Hematopoietic multipotent progenitor cell treated with erythropoietin and hydrocortisone succinate and interleukin-3 and kit ligand, for 6 days (in vitro differentiated cells): ENCODE results near the gene NCOR2.
A peak's percentile ranks its signal among the peaks of the same experiment; 100 is the strongest.

Source experiments
- DNase-seq: peaks from one replicate; pipeline ENCODE4 v3.0.0-alpha.2; 2015

NCOR2 gene

DNA sequence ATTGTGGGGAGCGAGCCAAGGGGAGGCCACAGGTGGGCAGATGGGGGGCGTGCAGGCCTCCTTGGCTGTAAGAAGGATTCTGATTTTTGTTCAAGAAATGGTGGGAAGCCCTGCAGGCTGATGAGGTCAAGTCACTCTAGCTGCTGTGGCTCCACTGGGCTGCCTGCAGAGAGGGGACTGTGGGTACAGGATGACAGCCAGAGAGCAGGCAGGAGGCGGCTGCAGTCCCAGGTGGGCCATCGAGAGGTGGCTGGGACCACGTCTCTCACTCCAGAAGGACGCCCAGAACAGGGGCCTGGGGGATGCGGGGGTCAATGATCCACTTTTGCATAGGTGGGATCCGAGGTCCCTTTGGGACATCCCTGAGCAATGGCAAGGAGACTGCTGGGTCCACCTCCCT is 9.1 kb downstream of the NCOR2 start:
- no peak for DNase-seq

DNA sequence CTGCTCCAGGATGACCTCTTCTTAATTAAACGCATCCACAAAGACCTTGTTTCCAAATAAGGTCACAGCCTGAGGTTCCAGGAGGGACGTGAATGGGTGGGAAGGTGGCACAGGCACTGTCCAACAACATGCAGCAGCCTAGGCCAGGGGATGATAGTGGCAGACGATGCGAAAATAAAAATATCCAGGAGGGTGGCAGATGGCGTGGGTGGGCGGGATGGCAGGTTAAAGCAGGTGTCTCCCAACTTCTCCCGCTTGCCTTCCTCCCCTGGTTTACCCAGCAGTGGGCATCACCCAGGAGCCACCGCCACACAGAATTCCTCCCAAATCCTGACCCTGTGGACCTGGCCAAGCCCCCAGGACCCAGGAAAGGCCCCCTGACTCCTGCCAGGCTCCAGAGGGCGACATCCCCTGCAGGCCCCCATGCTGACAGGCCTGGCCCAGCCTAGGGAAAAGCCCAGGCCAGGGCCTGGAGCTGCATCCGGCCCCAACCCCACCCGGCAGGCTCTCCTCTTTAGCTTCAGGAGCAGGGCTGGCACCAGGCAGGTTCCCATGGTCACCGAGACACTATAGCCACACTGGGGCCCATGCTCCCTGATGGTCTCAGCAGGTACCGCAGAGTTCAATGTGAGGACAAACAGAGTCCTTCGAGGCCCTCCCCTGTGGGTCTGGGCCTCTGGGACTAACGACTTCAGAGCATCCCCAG is 9.7 kb downstream of the NCOR2 start:
- DNase-seq: no peak

DNA sequence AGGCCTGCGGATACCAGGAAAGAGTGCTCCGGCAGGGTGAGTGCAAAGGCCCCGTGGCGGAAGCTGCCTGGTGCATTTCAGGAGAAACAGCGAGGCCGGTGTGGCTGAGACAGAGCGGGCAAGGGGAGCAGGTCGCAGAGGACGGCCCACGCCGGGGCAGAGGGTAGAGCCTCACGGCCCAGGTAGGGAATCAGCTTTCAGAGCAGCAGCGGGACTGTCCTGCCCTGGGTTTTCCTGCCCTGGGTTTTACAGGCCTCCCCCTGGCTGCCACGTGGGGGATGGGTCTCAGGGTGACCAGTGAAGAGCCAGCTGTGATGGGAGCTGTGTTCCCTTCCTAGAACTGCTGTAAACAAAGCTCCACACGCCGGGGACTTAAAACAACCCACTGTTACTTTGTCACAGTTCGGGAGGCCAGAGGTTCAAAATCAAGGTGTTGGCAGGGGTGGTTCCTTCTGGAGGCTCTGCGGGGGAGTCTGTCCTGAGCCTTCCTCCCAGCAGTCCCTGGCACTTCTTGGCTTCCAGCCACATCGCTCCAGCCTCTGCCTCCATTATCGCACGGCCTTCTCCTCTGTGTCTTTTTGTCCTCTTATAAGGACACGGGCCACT is 10.4 kb downstream of the NCOR2 start:
- DNase-seq: no peak

DNA sequence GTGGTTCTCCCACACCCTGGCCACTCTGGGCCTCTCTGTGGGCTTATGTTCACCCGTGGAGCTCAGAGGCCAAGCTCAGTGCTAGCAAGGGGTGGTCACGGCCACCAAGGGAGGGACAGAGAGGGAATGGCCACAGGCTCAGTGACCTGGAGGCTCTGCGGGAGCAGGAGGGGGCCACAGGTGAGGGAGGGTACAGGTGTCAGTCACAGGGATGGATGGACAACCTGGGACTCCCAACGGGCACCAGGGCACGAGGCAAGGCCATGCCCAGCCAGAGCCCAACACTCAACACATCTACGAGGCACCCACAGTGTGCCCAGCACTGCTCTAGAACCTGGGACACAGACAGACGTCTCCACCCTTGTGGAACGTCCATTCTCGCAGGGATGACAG is 11.3 kb downstream of the NCOR2 start:
- no peak for DNase-seq

DNA sequence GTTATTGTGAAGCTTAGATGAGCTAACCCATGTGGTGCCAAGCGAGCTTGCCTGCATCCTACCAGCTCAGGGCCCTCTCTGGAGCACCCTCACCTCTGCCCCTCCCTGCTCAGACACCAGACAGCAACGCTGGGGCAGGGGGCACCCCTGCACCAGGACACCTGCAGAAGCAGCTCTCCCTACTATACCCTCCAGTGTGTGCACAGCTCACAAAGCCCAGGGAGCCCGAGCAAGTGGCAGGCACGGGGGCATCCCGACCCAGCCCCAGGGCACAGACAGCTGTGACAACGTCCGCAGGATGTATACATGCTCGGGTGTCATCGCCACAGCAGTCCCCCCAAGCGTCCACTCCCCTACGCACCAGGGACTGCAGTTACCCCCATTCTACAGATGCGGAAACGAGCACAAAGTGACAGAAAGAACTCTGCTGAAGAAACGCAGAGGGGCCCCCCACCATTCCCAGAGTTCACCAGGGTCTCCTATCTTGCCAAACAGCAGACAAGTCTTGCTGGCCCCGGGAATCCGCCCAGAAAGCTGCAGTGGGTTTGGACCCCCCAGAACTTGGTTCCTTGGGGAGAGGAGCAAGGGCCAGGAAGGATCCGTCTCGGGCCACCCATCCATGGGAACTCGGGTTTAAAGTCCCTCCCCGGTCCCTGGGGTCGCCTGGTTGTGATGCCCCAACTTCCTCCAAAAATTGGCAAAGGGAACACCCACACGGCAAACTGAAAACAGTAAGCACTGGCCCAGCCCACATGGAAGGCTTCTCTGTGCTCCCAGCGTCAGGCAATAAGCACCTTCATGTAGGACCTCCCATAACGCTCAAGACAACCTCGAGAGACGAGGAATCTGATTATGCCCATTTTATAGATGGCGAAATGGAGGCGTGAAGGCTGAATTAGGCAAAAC is 12.0 kb downstream of the NCOR2 start:
- no peak for DNase-seq

DNA sequence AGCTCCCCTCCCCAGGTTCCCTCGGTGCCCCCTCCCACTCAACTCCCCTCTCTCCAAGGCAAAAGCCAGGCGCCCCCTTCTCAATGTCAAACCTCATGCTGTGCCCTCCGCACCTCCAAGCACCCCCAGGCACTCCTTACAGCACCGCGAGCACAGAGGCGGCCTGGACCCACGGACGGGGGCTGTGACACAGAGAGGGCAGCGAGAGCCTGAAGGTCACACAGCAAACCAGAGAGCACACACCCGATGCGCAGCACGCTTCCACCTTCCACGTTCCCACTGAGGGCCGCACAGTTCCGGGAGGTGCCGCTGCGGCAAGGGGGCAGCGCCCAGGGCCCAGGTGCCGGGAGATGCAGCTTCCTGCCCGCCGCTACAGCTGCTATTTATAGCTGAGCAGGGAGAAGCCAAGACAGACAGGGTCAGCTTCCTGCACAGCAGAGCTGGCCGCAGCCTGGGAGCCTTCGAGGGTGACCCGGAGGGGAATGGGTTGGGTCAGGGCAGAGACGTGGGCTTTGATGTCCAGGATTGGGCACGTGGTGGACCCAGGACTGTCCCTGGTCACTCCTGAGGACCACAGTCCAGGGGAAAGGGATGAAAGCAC is 12.9 kb downstream of the NCOR2 start:
- DNase-seq: no peak

DNA sequence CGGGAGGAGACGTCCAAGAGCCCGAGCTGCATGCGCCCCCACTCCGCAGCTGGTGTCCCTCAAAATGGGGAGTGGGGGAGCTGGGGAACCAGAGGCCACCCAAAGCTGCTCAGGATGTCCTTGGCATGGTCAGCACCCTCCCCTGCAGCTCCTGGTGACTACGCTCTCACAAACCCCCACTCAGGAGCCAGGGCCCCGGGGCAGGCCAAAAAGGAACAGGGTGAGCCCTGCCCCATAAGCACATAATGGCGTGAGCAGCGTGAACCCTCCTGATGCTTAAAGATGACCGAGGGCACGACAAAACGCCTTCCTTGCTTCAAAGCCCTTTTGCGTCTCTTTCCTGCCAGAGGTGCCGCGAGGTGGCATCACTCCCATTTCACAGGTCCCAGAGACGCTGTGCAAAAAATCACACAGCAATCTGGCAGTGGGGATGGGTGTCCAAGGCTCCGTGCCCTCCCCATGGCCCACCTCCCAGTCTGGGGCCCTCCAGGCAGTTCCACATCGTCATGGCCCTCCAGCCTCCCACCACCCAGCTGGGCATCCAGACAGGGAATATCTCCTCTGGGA is 13.5 kb downstream of the NCOR2 start:
- DNase-seq: no peak

DNA sequence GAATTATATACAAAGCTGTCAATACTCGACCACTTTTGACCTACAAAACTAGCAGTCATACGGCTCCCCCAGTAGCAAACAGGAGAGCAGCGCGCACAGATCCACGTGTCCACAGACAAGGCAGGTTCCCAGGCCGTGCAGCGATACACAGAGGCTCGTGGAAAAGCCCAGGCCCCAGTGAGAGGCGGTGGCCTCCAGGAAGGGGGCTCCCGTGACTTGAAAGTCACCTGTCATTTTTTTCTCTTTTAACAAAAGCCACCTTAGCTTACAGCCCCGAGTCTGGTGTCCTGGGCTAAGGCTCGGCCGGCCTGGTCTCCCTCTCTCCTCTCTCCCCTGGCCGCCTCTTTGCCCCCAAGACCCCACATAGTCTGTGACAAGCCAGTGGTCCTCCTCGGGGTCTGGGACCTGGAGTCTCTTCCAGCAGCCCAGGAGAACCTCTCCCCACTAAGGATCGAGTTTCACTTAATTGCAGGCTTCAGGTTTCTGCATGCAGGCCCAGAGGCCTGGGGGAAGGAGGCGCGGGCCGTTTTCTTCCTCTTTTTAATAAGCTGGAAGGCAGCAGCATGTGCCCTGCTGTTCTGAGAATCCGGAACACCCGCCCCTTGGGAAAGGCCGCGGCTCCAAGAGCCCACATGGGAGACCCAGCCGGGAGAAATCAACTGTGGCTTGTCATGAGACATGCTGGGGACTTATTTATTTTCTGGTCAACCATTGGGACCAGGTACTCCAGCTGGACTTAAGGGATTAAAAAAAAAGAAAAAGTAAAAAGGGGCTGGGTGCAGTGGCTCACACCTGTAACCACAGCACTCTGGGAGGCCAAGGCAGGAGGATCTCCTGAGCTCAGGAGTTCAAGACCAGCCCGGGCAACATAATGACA is 15.9 kb downstream of the NCOR2 start:
- DNase-seq: peak; percentile 81

DNA sequence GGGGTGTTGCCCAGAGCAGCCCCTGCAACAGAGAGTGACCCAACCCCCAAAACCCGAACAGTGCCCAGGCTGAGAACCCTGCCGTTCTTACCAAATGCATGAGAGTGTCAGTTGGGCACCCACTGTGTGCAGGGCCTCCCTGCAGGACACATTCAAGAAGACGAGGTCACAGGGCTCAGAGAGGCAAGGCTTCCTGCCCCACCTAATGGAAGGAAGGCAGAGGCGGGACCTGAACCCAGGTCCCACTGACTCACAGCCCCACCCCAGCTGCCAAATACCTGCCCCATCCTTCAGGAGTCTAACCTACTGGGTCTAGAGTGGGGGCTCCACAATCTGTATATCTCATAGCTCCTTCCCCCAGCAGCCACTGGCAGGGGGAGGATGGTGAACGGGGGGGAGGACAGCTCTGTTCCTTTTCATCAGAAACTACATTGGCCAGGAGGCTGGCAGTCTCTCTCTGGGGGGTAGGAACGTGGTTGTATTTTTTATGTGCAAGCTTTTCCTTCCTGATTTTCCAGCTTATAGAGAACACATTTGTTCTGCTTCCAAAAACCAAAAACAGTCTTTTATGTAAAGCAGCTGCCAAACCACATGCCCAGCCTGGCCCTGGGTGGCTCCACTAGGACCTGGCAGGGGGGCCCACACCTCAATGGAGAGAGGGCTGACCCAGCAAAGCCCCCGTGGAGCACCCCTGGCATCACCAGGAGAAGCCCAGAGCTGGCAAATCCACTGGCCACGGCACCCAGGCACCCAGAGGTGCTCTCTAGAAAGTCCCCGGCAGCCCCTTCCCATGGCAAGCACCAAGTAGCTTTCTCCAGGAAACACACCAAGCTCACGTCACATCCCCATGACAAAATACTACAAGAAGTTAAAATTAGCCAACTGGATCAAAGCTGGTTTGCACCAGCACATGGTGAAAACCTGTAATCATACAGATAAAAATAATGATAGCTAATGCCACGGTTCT is 17.0 kb downstream of the NCOR2 start:
- peak; percentile 44 for DNase-seq

DNA sequence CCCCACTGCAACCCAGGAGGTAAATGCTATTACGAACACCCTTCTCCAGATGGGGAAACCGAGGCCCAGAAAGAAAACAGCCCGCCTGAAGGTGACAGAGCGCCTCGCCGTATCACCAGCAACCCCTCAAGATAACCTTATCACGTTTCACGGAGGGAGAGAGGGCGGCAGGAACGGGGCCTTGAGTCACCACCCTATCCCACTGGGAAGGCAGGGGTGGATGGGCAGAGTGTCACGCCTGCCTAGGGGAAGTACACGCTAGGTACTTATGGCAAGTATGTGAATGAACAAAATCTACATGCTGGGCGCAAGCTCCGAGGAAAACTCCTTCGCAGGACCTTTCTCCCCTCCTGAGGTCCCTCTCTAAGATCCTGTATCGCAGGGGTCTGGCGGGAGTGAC is 17.8 kb downstream of the NCOR2 start:
- DNase-seq: no peak

DNA sequence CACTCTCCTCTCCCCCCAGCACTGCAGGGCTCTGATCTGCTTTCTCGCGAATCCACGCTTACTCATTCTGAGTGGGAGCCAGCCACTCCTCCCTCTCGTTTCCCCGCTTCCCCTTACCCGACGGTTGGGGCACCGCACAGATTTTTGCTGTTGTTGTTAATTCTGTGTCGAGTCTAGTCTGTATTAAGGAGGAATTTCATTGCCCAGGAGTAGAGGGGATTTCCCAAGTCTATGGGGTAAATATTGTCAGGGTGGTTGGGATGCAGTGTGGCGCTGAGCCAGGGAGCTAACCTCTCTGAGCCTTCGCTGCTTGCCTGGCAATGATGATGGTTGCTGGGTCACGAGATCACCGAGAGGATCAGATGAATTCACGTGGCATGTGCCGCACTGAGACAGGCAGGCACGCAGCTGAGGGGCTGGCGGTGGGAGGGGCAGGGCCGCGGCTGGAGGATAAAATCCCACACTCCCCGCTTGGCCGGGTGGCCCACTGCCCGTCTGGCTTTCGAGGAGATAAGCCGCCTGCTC is 18.5 kb downstream of the NCOR2 start:
- peak; percentile 70 for DNase-seq

DNA sequence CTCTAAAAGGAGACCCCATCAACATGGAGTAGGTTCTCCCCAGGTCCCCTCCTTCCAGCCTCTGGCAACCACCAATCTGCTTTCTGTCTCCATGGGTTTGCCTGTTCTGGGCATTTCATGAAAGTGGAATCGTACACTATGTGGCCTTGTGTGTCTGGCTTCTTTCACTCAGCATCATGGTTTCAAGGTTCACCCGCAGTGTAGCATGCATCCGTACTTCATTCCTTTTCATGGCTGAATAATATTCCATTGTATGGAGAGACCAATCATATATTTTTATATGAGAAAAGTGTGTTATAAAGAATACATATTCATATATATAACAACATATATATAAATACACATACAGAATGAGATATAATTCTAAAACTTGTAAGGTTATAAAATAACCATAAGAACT is 19.8 kb downstream of the NCOR2 start:
- DNase-seq: no peak

DNA sequence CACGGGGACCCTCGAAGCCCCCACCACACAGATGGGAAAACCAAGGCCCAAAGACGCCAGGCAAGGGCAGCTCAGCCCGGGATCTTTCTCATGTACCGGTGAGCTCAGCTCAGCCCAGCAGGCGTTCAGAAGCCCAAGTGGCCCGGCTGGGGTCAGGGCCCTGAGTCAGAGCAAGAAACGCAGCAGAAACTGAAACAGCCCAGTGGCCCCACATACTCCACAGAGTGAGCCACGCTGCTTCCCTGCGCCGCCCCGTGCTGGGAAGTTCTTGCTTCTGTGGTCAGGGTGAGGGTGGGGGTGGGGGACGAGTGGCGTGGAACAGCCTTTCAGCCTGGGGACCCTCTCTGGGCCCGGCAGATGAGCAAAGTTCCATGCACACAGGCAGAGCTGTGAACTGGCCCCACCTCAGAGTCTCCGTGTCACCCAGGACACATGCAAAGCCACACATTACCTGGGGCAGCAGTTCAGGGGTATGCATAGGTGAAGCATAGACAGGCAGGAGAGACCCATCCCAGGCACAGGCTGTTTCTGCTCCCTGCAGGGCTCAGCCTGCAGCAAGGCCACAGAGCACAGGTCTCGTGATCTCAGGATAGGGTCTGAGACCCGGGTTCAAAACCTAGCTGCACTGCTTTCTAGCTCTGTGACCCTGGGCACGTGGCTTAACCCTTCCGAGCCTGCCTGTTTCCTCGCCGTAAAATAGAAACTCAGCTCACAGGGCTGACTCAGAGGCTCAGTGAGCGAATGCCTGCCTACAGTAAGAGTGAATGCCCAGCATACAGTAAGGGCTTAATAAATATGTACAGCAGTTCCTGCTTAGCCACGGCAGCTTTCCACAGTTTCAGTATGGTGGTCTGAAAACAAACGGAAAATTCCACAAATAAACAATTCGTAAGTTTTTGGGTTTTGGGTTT is 21.6 kb downstream of the NCOR2 start:
- peak; percentile 44 for DNase-seq

DNA sequence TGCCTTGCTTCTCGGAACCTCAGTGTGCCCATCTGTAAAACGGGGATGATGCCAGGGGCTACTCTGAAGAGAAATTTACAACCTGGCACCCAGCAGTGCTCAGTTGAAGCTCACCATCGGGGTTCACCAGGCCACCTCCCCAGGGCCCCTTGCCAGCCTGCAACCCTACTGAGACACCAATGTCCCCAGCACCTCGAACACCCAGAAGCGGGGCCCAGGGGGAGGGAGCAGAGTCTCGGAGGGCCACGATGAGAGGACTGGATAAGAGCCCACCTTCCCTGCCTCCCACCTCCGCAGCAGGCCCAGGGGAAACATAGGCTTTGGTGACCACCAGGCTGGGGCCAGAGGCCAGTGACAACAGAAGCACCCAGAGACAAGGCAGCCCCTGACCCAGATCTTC is 22.4 kb downstream of the NCOR2 start:
- no peak for DNase-seq

DNA sequence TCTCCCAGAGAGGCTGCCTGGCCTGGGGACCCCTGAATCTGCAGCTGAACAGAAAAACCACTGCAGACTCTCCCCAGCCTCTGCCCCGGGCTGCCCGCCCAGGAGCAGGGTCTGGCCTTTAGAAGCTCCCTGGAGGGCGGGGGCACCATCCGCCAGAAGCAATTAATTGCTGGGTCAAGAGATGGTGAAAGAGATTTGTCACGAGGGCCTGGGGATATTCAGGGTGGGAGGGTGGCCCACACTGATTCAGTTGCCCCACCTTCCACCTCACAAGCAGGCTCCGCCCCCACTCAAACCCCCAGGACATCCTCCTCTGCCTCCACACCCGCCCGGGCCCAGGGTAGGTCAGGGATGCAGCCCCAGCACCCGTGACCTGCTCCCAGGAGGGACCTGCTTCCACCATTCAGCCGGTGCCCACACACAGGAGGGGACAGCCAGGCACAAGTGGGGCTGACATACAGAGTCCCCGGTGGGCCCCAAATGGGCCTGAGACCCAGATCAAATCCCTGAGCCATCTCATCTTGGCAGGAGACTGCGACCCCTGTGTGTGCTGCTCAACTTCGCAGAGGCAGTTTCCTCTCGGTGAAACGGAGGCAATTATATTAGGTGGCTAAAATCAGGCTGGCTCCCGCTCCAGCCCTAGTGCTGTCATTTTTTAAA is 23.0 kb downstream of the NCOR2 start:
- no peak for DNase-seq

DNA sequence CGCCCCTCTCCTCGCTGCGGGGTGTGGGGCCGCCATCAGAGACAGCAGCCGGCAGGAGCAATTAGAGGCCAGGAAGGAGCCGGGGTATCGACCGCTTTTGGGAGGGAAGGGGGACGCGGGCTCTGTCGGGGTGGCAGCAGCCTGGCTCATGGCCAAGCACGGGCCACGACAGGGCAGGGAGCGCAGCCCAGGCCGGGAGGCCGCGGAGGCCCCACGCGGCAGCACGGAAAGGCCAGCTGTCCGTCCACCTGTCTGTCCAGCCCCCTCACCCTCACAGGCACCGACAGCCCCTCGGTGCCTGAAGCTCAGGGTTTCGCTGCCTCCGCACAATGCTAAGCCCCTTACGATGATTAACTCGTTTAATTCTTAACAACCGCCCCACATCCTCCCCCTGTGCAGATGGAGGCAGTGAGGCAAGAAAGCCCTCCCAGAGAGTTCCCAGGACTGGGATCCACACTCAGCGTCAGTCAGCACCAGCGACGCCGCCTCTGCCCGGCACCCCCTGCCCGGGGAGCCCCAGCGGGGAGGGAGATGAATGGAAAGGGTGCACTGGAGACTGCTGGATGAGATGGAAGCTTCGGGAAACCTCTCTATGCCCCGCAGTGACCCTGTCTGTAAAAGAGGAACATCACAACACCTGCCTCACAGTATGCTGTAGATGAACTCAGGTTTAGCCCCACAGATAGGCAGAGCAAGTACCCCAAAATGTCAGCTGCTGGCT is 23.7 kb downstream of the NCOR2 start:
- no peak for DNase-seq

DNA sequence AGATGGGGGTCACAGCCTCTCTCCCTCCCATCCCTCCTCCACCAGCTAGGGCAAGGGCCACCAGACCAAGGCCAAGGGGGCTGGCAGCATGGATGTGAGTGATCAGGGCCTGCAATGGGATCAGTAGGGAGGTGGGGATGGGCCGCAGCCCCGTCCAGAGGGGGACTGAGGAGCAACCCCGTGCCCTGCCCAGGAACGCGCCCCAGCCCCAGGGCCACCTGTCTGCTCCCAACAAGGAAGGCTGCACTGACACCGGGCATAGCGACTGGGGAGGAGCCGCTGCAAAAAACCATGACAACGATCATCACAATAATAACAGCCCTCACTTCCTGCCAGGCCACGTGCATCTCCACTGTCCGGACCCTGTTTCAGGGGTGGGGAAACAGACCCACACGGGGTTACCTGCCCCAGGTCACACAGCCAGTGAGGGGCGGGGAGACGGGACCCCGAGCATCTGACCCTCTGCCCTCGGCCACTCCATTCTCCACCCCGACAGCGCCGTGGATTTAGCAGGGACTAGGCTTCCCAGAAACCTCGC is 24.3 kb downstream of the NCOR2 start:
- DNase-seq: peak; percentile 46
